KG1 (cell line): ENCODE measurements around the gene HBD.
"Not testable (repeated sequence)": the region's sequence is repeated elsewhere in the genome, so short reads cannot be mapped to it uniquely, and the experiment has no call there.

Source experiments
- DNase-seq: peaks from one replicate; lab custom pipeline; 2025; lab: John Stamatoyannopoulos, UW

HBD gene

DNA sequence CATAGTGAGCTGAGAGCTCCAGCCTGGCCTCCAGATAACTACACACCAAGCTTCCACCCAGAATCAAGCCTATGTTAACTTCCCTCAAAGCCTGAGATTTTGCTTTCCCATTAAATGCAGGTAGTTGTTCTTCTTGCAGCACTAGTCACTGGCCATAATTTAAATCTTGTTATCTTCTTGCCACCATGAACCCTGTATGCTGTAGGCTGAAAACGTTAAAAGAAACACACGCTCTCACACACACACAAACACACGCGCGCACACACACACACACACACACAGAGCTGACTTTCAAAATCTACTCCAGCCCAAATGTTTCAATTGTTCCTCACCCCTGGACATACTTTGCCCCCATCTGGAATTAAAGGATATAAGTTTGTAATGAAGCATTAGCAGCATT lies 19.2 kb upstream of the HBD start:
- not testable (repeated sequence) for DNase-seq

DNA sequence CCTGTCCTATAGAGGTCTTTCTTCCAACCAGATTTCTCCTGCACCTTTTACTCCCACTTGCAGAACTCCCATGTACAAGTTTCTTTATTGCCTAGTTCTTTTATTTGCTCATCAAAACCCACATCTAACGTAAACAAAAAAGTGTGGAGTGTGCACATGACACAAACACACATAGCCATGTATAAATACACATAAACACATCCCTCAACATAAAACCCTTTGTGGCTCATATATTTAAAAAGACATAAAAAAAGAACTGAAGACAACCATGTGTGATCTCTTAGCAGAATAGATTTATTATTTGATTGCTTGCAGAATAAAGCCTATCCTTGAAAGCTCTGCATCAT lies 18.6 kb upstream of the HBD start:
- DNase-seq = no peak

- no peak for DNase-seq
Measured at GRCh38 chr11:5252192-5252918, 18.1 kb upstream of the HBD start.

DNA sequence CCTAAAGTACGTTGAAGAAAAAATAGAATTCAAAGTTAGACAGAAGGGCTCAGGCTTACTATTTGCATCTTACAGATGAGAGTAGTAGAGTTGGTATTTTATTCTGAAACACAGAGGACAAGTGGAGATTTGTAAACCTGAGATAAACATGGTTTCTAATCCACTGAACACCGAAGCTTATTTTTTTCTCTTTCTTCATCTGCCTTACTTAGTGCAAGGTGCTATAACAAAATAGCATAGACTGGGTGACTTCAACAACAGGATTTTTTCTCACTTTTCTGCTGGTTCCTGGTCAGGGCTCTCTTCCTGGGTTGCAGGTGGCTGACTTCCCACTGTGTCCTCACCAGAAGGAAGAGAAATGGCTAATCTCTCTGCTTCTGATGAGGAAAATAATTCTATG lies 17.5 kb upstream of the HBD start:
- DNase-seq = no peak

DNA sequence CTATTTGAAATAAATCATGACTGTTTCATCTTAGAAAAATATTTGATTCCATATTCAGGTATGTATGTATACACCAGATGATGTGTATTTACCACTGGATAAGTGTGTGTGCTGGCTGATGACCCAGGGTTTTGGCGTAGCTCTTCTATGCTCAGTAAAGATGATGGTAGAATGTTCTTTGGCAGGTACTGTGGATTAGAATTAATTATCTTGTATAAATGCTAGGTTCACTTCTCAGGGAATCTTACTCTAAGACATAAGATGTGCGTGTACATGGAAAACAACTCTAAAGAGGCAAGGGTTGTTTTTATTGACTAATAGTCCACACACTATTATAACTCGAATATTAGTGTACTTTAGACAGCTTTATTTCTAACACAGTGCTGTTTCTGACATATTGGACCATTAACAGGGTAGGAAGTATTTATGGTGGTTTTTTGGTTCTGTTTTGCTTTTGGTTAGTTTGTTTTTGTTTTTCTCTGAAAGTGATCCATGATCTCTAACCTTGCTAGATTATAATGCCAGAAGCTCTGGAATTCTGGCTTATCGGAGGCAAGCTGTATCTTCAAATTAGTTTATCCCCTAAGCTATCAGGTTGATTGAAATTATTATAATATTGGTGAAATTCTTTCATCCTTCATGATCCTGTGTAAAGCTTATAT lies 16.4 kb upstream of the HBD start:
- no peak for DNase-seq

DNA sequence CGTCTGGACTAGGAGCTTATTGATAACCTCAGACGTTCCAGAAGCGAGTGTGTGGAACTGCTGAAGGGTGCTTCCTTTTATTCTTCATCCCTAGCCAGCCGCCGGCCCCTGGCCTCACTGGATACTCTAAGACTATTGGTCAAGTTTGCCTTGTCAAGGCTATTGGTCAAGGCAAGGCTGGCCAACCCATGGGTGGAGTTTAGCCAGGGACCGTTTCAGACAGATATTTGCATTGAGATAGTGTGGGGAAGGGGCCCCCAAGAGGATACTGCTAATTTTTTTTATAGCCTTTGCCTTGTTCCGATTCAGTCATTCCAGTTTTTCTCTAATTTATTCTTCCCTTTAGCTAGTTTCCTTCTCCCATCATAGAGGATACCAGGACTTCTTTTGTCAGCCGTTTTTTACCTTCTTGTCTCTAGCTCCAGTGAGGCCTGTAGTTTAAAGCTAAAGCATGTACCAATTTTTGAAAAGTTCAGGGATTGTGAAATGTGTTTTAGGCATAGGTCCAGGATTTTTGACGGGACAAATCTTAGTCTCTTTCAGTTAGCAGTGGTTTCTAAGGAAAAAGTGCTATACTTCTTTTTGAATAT lies 15.6 kb upstream of the HBD start, which contains the start of gene HBG1:
Gene HBG1 (minus strand): TSS at position 51 of the 590 bp plus-strand sequence. CDS start 53 bp downstream, outside the sequence.
- DNase-seq = not testable (repeated sequence)

DNA sequence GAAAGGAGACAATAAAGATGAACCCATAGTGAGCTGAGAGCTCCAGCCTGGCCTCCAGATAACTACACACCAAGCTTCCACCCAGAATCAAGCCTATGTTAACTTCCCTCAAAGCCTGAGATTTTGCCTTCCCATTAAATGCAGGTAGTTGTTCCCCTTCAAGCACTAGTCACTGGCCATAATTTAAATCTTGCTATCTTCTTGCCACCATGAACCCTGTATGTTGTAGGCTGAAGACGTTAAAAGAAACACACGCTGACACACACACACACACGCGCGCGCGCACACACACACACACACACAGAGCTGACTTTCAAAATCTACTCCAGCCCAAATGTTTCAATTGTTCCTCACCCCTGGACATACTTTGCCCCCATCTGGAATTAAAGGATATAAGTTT lies 14.2 kb upstream of the HBD start:
- DNase-seq = not testable (repeated sequence)

GRCh38 chr11:5247472-5248192 lies 13.3 kb upstream of the HBD start:
- DNase-seq = no peak

DNA sequence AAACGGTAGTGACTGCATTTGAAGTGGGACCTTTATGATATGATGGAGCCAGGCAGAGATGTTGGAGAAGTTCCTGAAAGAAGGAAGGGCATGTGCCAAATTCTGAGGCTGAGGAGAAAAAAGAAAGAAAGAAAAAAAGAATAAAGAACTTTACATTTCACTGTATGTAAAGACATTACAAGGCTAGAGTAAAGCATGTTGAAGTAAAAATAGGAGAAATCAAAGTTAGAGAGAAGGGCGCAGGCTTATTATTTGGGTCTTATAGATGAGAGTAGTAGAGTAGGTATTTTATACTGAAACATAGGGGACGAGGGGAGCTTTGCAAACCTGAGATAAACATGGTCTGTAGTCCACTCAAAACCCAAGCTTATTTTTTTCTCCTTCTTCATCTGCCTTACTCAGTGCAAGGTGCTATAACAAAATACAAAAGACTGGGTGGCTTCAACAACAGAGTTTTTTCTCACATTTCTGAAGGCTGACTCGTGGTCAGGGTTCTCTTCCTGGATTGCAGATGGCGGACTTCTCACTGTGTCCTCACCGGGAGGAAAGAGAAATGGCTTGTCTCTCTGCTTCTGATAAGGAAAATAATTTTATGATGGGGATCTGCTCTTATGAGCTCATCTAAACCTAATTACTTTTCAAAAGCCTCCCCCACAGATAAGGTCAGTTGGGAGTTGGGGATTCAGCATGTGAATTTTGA lies 12.6 kb upstream of the HBD start:
- DNase-seq = no peak

DNA sequence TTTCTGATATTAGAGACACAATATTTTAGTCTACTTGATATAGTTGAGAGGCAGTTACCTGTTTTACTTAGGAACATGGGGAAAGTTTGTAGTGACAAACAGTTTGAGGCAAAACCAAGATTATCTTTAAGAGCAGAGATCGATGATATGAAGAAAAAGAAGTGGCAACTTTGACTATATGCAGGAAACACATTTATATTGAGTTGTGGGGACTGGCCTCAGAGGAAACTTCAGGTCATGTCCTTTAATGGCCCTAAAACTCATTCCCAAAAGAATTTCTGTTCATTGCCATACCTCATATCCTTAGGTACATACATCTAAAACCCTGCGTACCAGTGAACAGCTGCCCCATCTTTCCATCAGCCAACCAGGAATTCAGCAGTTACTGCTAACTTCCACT lies 10.9 kb upstream of the HBD start:
- DNase-seq = no peak

GRCh38 chr11:5243816-5244180 lies 9.5 kb upstream of the HBD start:
- no peak for DNase-seq

GRCh38 chr11:5242933-5243815 lies 8.9 kb upstream of the HBD start:
- DNase-seq = no peak

DNA sequence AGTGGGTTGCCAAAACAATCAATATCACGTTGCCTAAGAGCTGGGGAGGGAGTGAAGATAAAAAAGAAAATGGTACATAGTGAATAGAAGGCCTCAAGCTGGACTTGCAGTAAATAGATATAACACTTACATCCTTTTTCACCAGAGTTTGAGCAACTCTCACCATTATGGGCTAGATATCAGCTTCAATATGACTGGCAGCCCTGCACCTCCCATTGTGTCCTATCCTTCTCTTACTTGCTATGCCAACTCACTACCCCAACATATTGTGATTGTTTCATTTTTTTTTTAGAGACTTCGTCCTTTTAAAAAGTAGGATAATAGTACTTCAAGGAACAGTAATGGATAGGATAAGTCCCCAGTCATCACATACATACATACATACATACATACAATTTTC lies 7.9 kb upstream of the HBD start:
- no peak for DNase-seq

DNA sequence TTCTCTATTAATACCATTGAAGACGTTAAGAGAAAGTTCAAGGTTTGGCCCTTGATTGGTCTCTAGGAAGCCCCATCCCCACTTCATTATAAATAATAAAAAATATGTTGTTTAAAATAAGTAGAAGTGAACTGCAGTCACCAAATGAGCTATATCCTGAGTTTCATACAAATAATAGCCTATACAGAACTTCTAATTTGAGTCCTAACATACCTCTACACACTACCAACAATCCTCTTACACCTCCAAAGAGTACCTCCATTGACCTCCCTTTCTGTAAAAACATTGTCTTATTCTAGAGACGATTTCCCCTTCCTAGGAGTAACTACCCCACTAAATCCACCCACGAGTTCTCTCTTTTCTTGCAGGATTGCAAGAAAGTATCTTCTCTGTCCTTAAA lies 7.2 kb upstream of the HBD start:
- no peak for DNase-seq

DNA sequence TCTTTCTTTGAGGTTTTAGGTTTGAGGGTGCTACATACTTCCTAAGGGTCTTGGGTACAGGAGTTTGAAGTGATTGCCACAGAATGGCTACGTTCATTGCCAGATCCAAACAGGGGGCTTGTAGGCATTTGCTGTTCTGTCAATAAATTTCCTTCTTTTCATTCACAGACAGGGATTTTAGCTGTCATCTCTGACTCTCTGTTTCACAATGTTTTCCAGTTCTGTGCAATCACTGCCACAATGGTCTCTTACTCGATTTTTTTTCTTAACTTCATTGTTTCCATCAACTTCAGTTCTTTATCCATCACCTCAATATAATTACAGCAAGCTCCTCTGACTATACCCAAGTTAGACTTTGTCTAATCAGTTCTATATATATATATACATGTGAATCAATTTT lies 6.2 kb upstream of the HBD start:
- no peak for DNase-seq

DNA sequence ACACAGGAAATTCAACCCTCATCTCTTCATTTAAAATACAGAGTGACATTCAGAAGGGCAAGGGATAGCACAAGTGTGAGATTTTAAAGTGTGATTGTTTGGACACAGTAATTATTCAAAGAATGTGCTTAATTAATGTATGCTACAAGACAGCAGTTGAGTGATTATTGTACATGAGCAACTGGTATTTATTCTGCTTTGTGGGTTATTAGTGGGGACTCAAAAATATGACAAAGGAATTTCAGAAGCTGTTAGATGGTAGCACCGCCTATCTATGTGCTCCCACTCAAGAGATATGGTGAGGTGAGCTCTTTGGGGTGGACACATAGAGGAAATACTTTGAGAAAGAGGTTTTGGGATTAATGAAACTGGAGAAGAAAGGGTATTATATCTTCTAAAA lies 5.8 kb upstream of the HBD start:
- no peak for DNase-seq

GRCh38 chr11:5239046-5239445 lies 4.8 kb upstream of the HBD start:
- DNase-seq = no peak

GRCh38 chr11:5238486-5238885 lies 4.2 kb upstream of the HBD start:
- no peak for DNase-seq

DNA sequence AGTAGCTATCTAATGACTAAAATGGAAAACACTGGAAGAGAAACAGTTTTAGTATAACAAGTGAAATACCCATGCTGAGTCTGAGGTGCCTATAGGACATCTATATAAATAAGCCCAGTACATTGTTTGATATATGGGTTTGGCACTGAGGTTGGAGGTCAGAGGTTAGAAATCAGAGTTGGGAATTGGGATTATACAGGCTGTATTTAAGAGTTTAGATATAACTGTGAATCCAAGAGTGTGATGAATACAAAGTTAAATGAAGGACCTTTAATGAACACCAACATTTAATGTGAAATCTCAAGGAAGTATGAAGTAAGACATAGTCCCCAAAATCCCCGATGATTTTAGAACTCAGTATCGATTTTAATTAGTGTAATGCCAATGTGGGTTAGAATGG lies 3.1 kb upstream of the HBD start:
- no peak for DNase-seq

- DNase-seq = no peak
Measured at GRCh38 chr11:5235364-5236095, 1.2 kb upstream of the HBD start.

DNA sequence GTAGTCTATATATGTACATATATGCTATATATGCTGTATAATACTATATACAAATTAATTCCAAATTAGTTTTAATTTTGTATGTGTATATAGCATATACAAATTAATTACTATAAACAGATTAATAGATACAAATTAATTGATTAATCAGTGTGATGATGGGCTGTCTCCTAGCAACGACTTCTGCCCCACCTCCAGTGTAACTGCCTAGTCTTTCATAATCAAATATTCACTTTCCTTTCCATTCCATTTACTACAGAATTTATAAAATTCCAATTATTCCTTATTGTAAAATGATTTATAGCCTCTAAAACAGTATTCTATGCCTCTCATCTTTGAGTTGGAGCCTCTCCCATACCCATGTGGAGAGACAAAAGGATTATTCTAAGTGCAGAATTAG lies 976 bp downstream of the HBD start:
- DNase-seq = no peak
